ENCODE measurements around the gene OBP2B.
"Not testable (repeated sequence)": the region's sequence is repeated elsewhere in the genome, so short reads cannot be mapped to it uniquely, and the experiment has no call there.

Gene OBP2B

GRCh38 chr9:133238272-133238850, 29.3 kb upstream of the OBP2B start:
- no peak for DNase-seq (ENCODE audit: low read depth)

- DNase-seq (ENCODE audit: low read depth) = no peak
Observed at GRCh38 chr9:133237035-133237731, 28.1 kb upstream of the OBP2B start.

- DNase-seq (ENCODE audit: low read depth) = not testable (repeated sequence)
Observed at GRCh38 chr9:133236291-133237034, 27.4 kb upstream of the OBP2B start.

- DNase-seq (ENCODE audit: low read depth) = no peak
Observed at GRCh38 chr9:133235549-133236222, 26.6 kb upstream of the OBP2B start.

GRCh38 chr9:133234577-133235322, 25.7 kb upstream of the OBP2B start:
- DNase-seq (ENCODE audit: low read depth) = no peak

- no peak for DNase-seq (ENCODE audit: low read depth)
Observed at GRCh38 chr9:133233681-133234432, 24.8 kb upstream of the OBP2B start.

GRCh38 chr9:133231934-133232568, 23.0 kb upstream of the OBP2B start:
- DNase-seq (ENCODE audit: low read depth) = not testable (repeated sequence)

- not testable (repeated sequence) for DNase-seq (ENCODE audit: low read depth)
Observed at GRCh38 chr9:133230514-133230913, 21.5 kb upstream of the OBP2B start.

GRCh38 chr9:133230093-133230492, 21.0 kb upstream of the OBP2B start:
- DNase-seq (ENCODE audit: low read depth) = no peak

- DNase-seq (ENCODE audit: low read depth) = not testable (repeated sequence)
Observed at GRCh38 chr9:133228474-133229193, 19.6 kb upstream of the OBP2B start.

- not testable (repeated sequence) for DNase-seq (ENCODE audit: low read depth)
Observed at GRCh38 chr9:133227996-133228395, 18.9 kb upstream of the OBP2B start.

- no peak for DNase-seq (ENCODE audit: low read depth)
Observed at GRCh38 chr9:133227242-133227860, 18.3 kb upstream of the OBP2B start.

GRCh38 chr9:133226219-133227171, 17.4 kb upstream of the OBP2B start:
- DNase-seq (ENCODE audit: low read depth) = no peak

- DNase-seq (ENCODE audit: low read depth) = no peak
Observed at GRCh38 chr9:133225171-133226011, 16.3 kb upstream of the OBP2B start.

- DNase-seq (ENCODE audit: low read depth) = no peak
Observed at GRCh38 chr9:133224762-133225161, 15.7 kb upstream of the OBP2B start.

GRCh38 chr9:133223159-133223756, 14.2 kb upstream of the OBP2B start:
- not testable (repeated sequence) for DNase-seq (ENCODE audit: low read depth)

GRCh38 chr9:133221994-133222393, 12.9 kb upstream of the OBP2B start:
- not testable (repeated sequence) for DNase-seq (ENCODE audit: low read depth)
